ENCODE measurements around the gene GSX2. TPM values are rescaled to one million over a fixed set of nuclear protein-coding genes. Genes with fewer than 3 reads are reported as not detected.

GSX2 gene
- total and polyA plus RNA-seq, 11 donors = 0.04 TPM; not detected in 10

- 21 to 40% (median 28%) methylated on average over 5 of the region's 5 CpGs for WGBS, 4 donors
- intact Hi-C loops (cut with DNase I) = no loop called here
- DNase-seq = no peak
- H3K4me1 ChIP-seq = peaks cover 0 to 30% (median 17%) of the 10 kb centered on the region in 12 donors
- no peak overlapping the region for H3K27ac ChIP-seq
- ATAC-seq = no peak
- H3K36me3 ChIP-seq = no peaks in the 10 kb centered on the region
- TF ChIP-seq POLR2A (IDR thresholded peaks at IDR 0.05) (no peak), CTCF (IDR thresholded peaks at IDR 0.05) (no peak)
- H3K9me3 ChIP-seq = no peaks in the 10 kb centered on the region
- H3K4me3 ChIP-seq = no peak overlapping the region
- peaks cover 45 to 100% (median 95%) of the 10 kb centered on the region in 9 donors for H3K27me3 ChIP-seq
Observed at GRCh38 chr4:54098375-54098774, 1.6 kb upstream of the GSX2 start.

GRCh38 chr4:54099287-54099747 is 646 bp upstream of the GSX2 start:
- intact Hi-C loops (cut with DNase I) = no loop called here
- ATAC-seq (no peak), DNase-seq (no peak)
- H3K27me3 ChIP-seq = peaks cover 46 to 100% (median 97%) of the 10 kb centered on the region in 9 donors
- H3K9me3 ChIP-seq = no peaks in the 10 kb centered on the region
- WGBS, 4 donors = 1 to 5% (median 3%) methylated on average over 17 of the region's 17 CpGs
- H3K4me3 ChIP-seq = peak overlapping the region; percentile 19 to 53 (median 40)
- no peaks in the 10 kb centered on the region for H3K36me3 ChIP-seq
- no peak for TF ChIP-seq POLR2A (IDR thresholded peaks at IDR 0.05)
- H3K27ac ChIP-seq = no peak overlapping the region
- H3K4me1 ChIP-seq = peaks cover 0 to 39% (median 23%) of the 10 kb centered on the region in 12 donors

GRCh38 chr4:54100595-54101189 is 729 bp downstream of the GSX2 start:
- peak overlapping the region; percentile 19 to 53 (median 40) for H3K4me3 ChIP-seq
- H3K27ac ChIP-seq = no peak overlapping the region
- H3K4me1 ChIP-seq = peaks cover 0 to 39% (median 23%) of the 10 kb centered on the region in 12 donors
- intact Hi-C loops (cut with DNase I) = loop anchor here in 2 of 10 donors (5.0 to 10.0 kb wide), 2 partner anchors 38 to 114 kb away; partner anchors contain the start of gene CHIC2 (in 1 of the 2)
- no peaks in the 10 kb centered on the region for H3K36me3 ChIP-seq
- DNase-seq = no peak
- peak in 1 of 4 donors; percentile 16 for ATAC-seq
- H3K9me3 ChIP-seq = no peaks in the 10 kb centered on the region
- TF ChIP-seq POLR2A (IDR thresholded peaks at IDR 0.05) (no peak), CTCF (IDR thresholded peaks at IDR 0.05) (no peak)
- H3K27me3 ChIP-seq = peaks cover 47 to 100% (median 90%) of the 10 kb centered on the region in 9 donors
- 2 to 3% (median 2%) methylated on average over 18 to 46 of the region's 46 CpGs for WGBS, 4 donors

GRCh38 chr4:54101190-54102041 is 1.5 kb downstream of the GSX2 start:
- WGBS, 4 donors = 7 to 16% (median 9%) methylated on average over 36 to 50 of the region's 50 CpGs
- H3K27ac ChIP-seq = no peak overlapping the region
- peaks cover 46 to 100% (median 88%) of the 10 kb centered on the region in 9 donors for H3K27me3 ChIP-seq
- H3K9me3 ChIP-seq = no peaks in the 10 kb centered on the region
- ATAC-seq = no peak
- H3K4me3 ChIP-seq = peak overlapping the region in 9 of 12 donors; percentile 26 to 53 (median 41)
- no peak for DNase-seq
- no peaks in the 10 kb centered on the region for H3K36me3 ChIP-seq
- intact Hi-C loops (cut with DNase I) = loop anchor here in 2 of 10 donors (5.0 to 10.0 kb wide), 2 partner anchors 39 to 113 kb away; partner anchors contain the start of gene CHIC2 (in 1 of the 2)
- no peak for TF ChIP-seq POLR2A (IDR thresholded peaks at IDR 0.05)
- TF ChIP-seq CTCF (IDR thresholded peaks at IDR 0.05) = no peak
- peaks cover 0 to 39% (median 23%) of the 10 kb centered on the region in 12 donors for H3K4me1 ChIP-seq
